Neural cell (in vitro differentiated cells): Measurements from ENCODE around the gene ST6GALNAC5. TPM values are rescaled to one million over a fixed set of nuclear protein-coding genes. Genes with fewer than 3 reads are reported as not detected.

Experiments
- H2AFZ ChIP-seq: fragments of 200-600, 300-800 bp; sonication (generic), shearing (Covaris generic); 2 replicates; pipeline ENCODE4 v1.6.0; 2014; ENCODE audit warnings: low read depth, mild to moderate bottlenecking, antibody characterized with exemption, low read length, moderate library complexity
- H3F3A ChIP-seq: fragments of 200-600 bp; shearing (Covaris generic); 2 replicates; pipeline ENCODE4 v1.6.1; 2016; ENCODE audit warnings: mild to moderate bottlenecking, moderate library complexity, mixed read lengths, antibody characterized with exemption, low read length; ENCODE audit not compliant: insufficient read depth, poor library complexity, severe bottlenecking
- H3K27ac ChIP-seq: fragments of 200-600, 300-800 bp; sonication (generic), shearing (Covaris generic); 2 replicates; pipeline ENCODE4 v1.5.1; 2014; ENCODE audit warnings: mild to moderate bottlenecking, low read length, moderate library complexity
- H3K27me3 ChIP-seq: fragments of 300-800, 200-600 bp; sonication (generic), shearing (Covaris generic); 2 replicates; pipeline ENCODE4 v1.6.0; 2014; ENCODE audit warnings: mild to moderate bottlenecking, low read depth, low read length, moderate library complexity; ENCODE audit not compliant: insufficient read depth
- H3K36me3 ChIP-seq: fragments of 300-800, 200-600 bp; sonication (generic), shearing (Covaris generic); 2 replicates; pipeline ENCODE4 v1.5.1; 2014; ENCODE audit warnings: mild to moderate bottlenecking, antibody characterized with exemption, low read length, moderate library complexity; ENCODE audit not compliant: insufficient read depth
- H3K4me2 ChIP-seq: fragments of 300-800, 200-600 bp; sonication (generic), shearing (Covaris generic); 2 replicates; pipeline ENCODE4 v1.6.0; 2014; ENCODE audit warnings: mild to moderate bottlenecking, low read length
- H3K4me3 ChIP-seq: fragments of 300-800, 200-600 bp; sonication (generic), shearing (Covaris generic); 2 replicates; pipeline ENCODE4 v1.5.1; 2014; ENCODE audit warnings: mild to moderate bottlenecking, low read length, moderate library complexity
- H3K79me2 ChIP-seq: fragments of 200-600 bp; shearing (Covaris generic); replicated peaks from 2 replicates; pipeline ENCODE4 v1.6.0; 2014; ENCODE audit warnings: mild to moderate bottlenecking, low read length, moderate library complexity; ENCODE audit not compliant: insufficient read depth
- H3K9ac ChIP-seq: fragments of 300-800, 200-600 bp; sonication (generic), shearing (Covaris generic); 2 replicates; pipeline ENCODE4 v1.6.1; 2016; ENCODE audit warnings: mild to moderate bottlenecking, low read length, mixed read lengths
- H3K9me2 ChIP-seq: fragments of 200-600 bp; shearing (Covaris generic); 2 replicates; pipeline ENCODE4 v1.6.1; 2016; ENCODE audit warnings: mild to moderate bottlenecking, low read length, mixed read lengths; ENCODE audit not compliant: insufficient read depth
- H3K9me3 ChIP-seq: fragments of 200-600, 300-800 bp; sonication (generic), shearing (Covaris generic); 2 replicates; pipeline ENCODE4 v1.6.1; 2016; ENCODE audit warnings: mild to moderate bottlenecking, mixed run types, low read length, moderate library complexity, mixed read lengths
- H4K20me1 ChIP-seq: fragments of 200-600 bp; shearing (Covaris generic); 2 replicates; pipeline ENCODE4 v1.6.1; 2016; ENCODE audit warnings: mild to moderate bottlenecking, mixed run types; ENCODE audit not compliant: insufficient read depth
- CTCF ChIP-seq: fragments of 450-650 bp; IDR thresholded peaks from 2 replicates; pipeline ENCODE4 v1.5.1; 2014; ENCODE audit warnings: antibody characterized with exemption, mild to moderate bottlenecking, moderate library complexity; ENCODE audit not compliant: poor library complexity, severe bottlenecking
- EP300 ChIP-seq: fragments of 450-650 bp; conservative IDR thresholded peaks from 2 replicates; pipeline ENCODE4 v1.6.1; 2014; ENCODE audit warnings: antibody characterized with exemption, mild to moderate bottlenecking, moderate library complexity; ENCODE audit not compliant: poor library complexity, severe bottlenecking
- EZH2 ChIP-seq: fragments of 200-600, 300-800 bp; shearing (Covaris generic), sonication (generic); IDR thresholded peaks from 2 replicates; pipeline ENCODE4 v1.6.1; 2014; ENCODE audit warnings: antibody characterized with exemption, low read length, borderline replicate concordance, mild to moderate bottlenecking; ENCODE audit not compliant: insufficient read depth, poor library complexity, severe bottlenecking
- MXI1 ChIP-seq: fragments of 450-650 bp; conservative IDR thresholded peaks from 2 replicates; pipeline ENCODE4 v1.6.1; 2014; ENCODE audit warnings: antibody characterized with exemption, mild to moderate bottlenecking; ENCODE audit not compliant: poor library complexity, severe bottlenecking
- POLR2AphosphoS5 ChIP-seq: IDR thresholded peaks from 2 replicates; pipeline ENCODE4 v1.6.1; 2012
- RAD21 ChIP-seq: fragments of 450-650 bp; conservative IDR thresholded peaks from 2 replicates; pipeline ENCODE4 v1.6.1; 2014; ENCODE audit warnings: antibody characterized with exemption, mild to moderate bottlenecking, moderate library complexity
- SMC3 ChIP-seq: fragments of 450-650 bp; conservative IDR thresholded peaks from 2 replicates; pipeline ENCODE4 v1.6.1; 2014; ENCODE audit warnings: antibody characterized with exemption, mild to moderate bottlenecking, moderate library complexity; ENCODE audit not compliant: poor library complexity
- TAF1 ChIP-seq: IDR thresholded peaks from 2 replicates; pipeline ENCODE4 v1.6.1; 2012; ENCODE audit warnings: low read depth
- polyA plus RNA-seq: library from polyadenylated mRNA; depleted of rRNA; stranded (reverse); fragments of >200 nt; gene quantifications from 2 replicates; pipeline ENCODE4 v1.2.3, GENCODE V29; 2014
- TF ChIP-seq, protein P1 (sequence below): IDR thresholded peaks from 2 replicates; pipeline ENCODE4 v1.6.1; 2012; ENCODE audit warnings: borderline replicate concordance

ST6GALNAC5 gene
- polyA plus RNA-seq, 1 donor from 2014 or later = 57.3 TPM

DNA sequence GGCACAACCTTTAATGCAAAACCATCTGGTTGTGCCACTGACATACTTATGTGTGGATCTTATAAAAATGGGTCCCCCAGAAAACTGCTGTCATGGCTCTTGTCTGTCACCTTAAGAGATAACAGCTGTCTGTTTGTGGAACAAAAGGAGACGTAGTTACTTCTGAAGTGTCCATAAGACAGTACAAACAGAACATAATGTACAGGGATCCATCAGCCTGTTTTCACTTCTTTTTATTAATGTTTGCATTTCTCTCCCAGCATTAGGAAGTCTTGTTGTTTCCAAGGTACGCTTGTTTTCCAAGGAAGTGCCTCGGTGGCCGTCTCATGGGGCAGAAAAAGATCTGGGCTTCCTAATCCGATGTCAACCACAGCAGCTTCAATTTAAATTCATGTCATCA lies 11.2 kb upstream of the ST6GALNAC5 start:
- Histone ChIP-seq H3K27me3 (no peaks in the 10 kb centered on the region), H3K4me2 (no peak overlapping the region), H2AFZ (no peak overlapping the region), H3K9me2 (no peaks in the 10 kb centered on the region), H3K9me3 (no peaks in the 10 kb centered on the region), H3K4me3 (no peak overlapping the region), H3F3A (no peaks in the 10 kb centered on the region), H3K36me3 (no peaks in the 10 kb centered on the region), H3K79me2 (no peaks in the 10 kb centered on the region), H3K27ac (no peak overlapping the region), H4K20me1 (no peaks in the 10 kb centered on the region), H3K9ac (no peak overlapping the region)
- TF ChIP-seq RAD21 (no peak), SMC3 (no peak), CTCF (no peak), MXI1 (no peak), POLR2AphosphoS5 (no peak), TAF1 (no peak), EZH2 (no peak), EP300 (no peak)
- TF ChIP-seq, protein P1, sequence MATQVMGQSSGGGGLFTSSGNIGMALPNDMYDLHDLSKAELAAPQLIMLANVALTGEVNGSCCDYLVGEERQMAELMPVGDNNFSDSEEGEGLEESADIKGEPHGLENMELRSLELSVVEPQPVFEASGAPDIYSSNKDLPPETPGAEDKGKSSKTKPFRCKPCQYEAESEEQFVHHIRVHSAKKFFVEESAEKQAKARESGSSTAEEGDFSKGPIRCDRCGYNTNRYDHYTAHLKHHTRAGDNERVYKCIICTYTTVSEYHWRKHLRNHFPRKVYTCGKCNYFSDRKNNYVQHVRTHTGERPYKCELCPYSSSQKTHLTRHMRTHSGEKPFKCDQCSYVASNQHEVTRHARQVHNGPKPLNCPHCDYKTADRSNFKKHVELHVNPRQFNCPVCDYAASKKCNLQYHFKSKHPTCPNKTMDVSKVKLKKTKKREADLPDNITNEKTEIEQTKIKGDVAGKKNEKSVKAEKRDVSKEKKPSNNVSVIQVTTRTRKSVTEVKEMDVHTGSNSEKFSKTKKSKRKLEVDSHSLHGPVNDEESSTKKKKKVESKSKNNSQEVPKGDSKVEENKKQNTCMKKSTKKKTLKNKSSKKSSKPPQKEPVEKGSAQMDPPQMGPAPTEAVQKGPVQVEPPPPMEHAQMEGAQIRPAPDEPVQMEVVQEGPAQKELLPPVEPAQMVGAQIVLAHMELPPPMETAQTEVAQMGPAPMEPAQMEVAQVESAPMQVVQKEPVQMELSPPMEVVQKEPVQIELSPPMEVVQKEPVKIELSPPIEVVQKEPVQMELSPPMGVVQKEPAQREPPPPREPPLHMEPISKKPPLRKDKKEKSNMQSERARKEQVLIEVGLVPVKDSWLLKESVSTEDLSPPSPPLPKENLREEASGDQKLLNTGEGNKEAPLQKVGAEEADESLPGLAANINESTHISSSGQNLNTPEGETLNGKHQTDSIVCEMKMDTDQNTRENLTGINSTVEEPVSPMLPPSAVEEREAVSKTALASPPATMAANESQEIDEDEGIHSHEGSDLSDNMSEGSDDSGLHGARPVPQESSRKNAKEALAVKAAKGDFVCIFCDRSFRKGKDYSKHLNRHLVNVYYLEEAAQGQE = no peak

- Histone ChIP-seq H3K4me2 (no peak overlapping the region), H3K79me2 (no peaks in the 10 kb centered on the region), H3K9ac (no peak overlapping the region), H3K36me3 (no peaks in the 10 kb centered on the region), H3K27ac (no peak overlapping the region), H4K20me1 (no peaks in the 10 kb centered on the region), H3K9me2 (no peaks in the 10 kb centered on the region), H3K27me3 (no peaks in the 10 kb centered on the region), H3F3A (no peaks in the 10 kb centered on the region), H2AFZ (no peak overlapping the region), H3K9me3 (no peaks in the 10 kb centered on the region), H3K4me3 (no peak overlapping the region)
- TF ChIP-seq MXI1 = no peak
- TF ChIP-seq EZH2 = no peak
- TF ChIP-seq CTCF = no peak
- no peak for TF ChIP-seq POLR2AphosphoS5
- TF ChIP-seq RAD21 = no peak
- no peak for TF ChIP-seq SMC3
- TF ChIP-seq, protein P1 = no peak
- TF ChIP-seq TAF1 = no peak
- TF ChIP-seq EP300 = no peak
Observed at GRCh38 chr1:76857138-76857537, 10.1 kb upstream of the ST6GALNAC5 start.
